Right forelimb (tissue), 1 donor: ENCODE data around the gene SGO2.
"Not testable (repeated sequence)": the region's sequence is repeated elsewhere in the genome, so short reads cannot be mapped to it uniquely, and the experiment has no call there.

Experiments used
- DNase-seq: peaks from one replicate; pipeline ENCODE4 v3.0.0-alpha.2; 2018

Gene SGO2

DNA sequence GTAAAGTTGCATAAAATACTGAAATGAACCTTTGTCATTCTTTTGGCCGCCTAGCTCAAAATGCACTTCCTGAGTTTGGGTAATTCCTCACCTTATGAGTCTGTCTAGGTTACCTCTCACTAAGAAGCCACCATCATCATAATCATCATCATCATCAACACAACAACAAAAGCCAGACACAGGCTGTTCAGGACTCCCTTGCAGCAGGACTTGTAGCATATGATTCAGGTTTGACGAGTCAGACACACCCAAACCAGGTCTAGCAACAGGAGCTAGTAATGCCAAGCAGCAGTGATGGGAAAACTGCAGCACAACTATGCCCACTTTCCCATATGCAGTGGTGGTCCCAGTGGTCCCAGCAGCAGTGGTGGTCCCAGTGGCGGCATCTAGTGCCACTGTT, 2.8 kb upstream of the SGO2 start:
- DNase-seq: no peak

DNA sequence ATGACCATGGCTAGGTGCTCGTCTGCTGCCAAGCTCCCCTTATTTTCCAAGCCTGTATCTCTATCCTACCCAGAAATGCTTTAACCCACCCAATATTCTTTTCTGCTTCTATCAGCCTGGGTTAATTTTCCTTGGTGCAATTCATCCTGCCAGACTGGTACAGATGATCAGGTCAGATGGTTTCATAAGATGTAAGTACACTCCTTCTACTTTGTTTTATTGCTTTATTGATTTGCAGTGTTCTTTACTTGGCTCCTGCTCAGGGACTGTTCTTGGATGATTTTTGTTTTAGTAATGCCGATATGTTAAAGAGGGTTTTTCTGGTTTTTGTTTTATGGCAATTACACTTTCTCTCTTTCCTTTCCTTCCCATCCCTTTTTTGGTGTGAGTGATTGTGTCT, 2.4 kb upstream of the SGO2 start:
- DNase-seq: no peak

DNA sequence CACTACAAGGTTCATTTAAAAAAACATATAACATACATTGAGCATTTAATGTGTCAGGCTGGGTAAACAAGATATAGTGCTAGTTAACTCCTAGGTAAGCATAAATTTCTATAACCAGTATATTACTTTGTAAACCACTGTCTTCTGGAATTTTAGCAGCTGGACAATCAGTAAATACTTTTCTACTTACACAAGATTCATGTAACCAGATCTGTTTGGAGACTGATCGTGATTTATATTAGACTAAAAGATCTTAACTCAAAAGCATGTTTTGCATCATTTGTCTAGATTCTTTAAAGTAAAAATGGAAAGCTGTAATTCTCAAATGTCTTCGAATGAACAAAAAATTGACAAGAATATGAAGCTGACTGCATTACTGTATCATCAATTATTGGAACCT, 941 bp upstream of the SGO2 start:
- no peak for DNase-seq

GRCh38 chr2:200525551-200525881, 491 bp upstream of the SGO2 start:
- no peak for DNase-seq

GRCh38 chr2:200528228-200528627, 2.2 kb downstream of the SGO2 start:
- DNase-seq: no peak

- no peak for DNase-seq
These were observed 7.7 kb downstream of the SGO2 start for GRCh38 chr2:200533754-200534153.

DNA sequence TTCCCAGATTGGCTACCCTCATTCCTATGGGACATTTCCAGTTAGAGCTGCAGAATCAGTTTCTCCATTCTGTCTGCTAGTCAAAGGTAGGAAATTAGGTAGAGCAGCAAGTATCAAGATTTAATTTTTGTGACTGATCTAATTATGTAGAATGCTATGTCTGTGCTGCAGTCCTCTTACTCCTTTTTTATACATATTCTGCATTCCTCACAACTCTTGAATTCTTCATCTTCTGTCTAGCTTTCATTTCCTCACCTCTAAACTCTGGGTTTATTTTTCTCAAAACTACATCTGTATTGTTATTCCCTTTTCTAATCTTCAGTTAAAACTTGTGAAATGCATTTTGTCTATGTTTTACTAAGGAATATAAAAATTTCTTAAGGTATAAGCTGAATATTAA, 8.6 kb downstream of the SGO2 start:
- DNase-seq: no peak

DNA sequence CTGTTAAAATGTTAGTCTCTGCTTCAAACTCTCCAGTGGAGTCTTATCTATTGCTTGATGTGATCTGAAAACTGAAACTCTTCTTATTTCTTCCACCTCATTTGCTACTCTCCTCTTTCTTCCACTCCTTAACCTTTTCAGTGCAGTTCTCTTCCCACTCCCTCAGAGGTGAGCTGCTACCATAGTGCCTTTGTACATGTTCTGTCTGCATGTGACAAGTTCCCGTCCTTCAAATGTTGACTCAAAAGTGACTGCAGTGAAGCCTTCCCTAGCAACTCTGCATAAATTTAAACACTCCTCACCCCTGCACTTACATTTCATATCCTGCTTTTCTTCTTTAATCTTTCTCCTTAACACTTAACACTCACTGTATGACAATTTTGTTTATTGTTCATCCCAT, 12.1 kb downstream of the SGO2 start:
- DNase-seq: no peak

DNA sequence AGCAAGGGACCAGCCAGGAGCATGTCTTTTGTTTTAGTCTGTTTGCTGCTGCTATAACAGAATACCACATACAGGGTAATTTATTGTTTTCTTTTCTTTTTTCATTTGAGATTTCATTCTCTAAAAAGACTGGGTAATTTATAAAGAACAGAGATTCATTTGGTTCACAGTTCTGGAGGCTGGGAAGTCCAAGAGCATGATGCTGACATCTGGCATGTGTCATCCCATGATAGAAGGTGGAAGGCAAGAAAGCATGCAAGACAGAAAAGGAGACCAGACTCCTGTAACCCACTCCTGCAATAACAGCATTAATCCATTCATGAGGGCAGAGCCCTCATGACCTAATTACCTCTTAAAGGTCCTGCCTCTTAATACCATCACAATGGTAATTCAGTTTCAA, 14.8 kb downstream of the SGO2 start:
- no peak for DNase-seq

DNA sequence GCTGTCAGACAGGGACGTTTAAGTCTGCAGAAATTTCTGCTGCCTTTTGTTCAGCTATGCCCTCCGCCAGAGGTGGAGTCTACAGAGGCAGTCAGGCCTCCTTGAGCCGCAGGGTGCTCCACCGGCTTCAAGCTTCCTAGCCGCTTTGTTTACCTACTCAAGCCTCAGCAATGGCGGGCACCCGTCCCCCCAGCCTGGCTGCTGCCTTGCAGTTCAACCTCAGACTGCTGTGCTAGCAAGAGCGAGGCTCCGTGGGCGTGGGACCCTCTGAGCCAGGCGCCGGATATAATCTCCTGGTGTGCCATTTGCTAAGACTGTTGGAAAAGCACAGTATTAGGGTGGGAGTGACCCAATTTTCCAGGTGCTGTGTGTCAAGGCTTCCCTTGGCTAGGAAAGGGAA, 40.6 kb downstream of the SGO2 start:
- not testable (repeated sequence) for DNase-seq

DNA sequence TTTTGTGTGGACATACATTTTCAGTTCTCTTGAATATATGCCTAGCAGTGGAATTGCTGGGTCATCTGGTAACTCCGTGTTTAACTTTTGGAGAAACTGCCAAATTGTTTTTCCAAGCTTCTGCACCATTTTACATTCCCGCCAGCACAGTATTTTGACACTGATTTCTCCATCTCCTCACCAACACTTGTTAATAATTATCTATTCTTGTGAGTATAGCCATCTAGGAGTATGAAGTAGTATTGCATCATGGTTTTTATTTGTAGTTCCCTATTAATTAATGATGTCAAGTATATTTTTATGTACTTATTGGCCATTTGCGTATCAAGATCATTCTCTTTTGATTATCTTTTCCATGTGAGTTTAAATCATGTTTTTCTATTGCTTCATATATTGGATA, 41.9 kb downstream of the SGO2 start:
- DNase-seq: no peak

- no peak for DNase-seq
These were observed 50.0 kb downstream of the SGO2 start for GRCh38 chr2:200575957-200576356.

DNA sequence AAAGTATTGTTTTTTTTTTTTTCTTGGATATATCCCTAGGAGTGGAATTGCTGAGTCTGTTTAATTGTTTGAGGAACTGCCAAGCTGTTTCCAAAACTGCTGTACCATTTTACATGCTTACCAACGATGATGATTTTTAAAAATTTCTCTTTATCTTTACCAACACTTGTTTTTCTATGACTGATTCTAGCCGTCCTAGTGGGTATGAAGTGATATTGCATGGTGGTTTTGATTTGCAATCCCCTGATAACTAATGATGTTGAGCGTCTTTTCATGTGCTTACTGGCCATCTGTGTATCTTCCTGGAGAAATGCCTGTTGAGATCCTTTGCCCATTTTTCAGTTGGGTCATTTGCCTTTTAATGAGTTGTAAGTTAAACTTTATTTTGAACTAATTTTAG, 51.0 kb downstream of the SGO2 start:
- no peak for DNase-seq

DNA sequence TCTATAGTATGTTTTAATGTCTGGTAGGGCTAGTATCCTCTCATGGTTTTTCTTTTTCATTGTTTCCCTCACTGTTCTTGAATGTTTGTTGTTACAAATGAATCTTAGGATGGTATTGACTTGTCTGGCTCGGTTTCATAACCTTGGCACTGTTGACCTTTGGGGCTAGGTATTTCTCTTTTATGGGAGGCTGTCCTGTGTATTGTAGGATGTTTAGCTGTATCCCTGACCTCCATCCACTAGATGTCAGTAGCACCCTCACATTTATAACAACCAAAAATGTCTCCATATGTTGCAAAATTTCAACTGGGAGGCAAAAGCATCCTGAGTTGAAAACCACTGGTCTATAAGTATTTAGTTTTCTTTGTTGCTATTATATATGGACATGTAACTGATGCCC, 52.8 kb downstream of the SGO2 start:
- no peak for DNase-seq

DNA sequence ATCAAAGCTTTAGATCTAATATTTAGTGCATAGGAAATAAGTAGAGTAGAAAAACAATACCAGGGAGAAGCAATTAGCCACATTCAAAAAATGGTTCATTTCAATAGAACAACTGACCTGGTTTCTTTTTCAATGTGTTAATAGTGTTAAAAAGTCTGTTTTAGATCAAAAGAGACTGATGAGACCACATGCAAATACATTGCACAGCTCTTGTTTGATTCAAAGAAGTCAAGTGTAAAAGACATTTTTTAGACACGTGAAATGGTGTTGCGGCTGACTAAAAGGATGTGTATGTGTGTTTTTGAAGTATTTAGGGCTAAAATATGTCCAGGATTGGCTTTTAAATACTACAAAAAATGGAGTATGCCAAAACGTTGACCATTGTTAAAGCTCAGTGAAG, 58.6 kb downstream of the SGO2 start:
- DNase-seq: no peak

DNA sequence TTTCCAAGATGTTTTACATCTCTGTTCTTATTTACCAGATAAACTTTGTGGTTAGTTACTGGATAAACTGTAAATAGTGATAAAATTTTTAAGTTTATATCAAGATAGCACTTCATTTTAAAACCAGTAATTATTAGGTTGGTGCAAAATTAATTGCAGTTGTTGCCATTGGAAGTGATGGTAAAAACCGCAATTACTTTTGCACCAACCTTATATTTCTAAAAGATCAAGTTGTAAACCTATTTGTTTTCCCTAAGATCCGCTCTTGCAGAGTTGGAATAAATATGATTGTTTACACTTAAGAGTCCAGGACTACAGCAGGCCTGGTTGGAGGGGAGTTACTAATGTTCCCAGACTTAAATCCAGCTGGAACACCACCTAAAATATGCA, 59.3 kb downstream of the SGO2 start:
- DNase-seq: no peak

GRCh38 chr2:200585730-200586643, 60.0 kb downstream of the SGO2 start, which contains the start of gene AOX1:
Gene AOX1 (plus strand): TSS chr2:200586014. CDS start chr2:200586109, 95 bp downstream.
- DNase-seq: peak; percentile 73

GRCh38 chr2:200586644-200586975, 60.6 kb downstream of the SGO2 start:
- no peak for DNase-seq

DNA sequence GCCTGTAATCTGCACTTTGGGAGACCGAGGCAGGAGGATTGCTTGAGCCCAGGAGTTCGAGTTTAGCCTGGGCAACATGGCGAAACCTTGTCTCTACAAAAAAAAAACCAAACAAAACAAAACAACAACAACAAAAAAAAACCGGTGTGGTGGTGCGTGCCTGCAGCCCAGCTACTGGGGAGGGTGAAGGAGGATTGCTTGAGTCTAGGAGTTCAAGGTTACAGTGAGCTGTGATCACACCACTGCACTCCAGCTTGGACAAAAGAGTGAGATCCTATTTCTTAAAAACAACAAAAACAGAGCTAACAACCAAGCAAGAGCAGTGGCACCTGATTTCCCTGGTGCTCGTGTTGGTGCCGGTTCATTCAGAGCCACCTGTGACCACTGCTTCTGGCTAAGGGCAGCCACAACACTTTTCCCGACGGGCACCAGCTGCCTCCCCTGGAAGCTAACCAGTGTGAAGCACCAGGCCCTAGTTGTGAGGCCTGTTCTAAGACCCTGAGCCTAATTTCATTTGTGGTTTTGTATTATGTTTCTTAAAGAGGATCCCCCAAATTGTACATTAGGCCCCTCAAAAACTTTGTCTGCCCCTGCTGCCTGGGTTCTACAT, 61.1 kb downstream of the SGO2 start:
- no peak for DNase-seq

DNA sequence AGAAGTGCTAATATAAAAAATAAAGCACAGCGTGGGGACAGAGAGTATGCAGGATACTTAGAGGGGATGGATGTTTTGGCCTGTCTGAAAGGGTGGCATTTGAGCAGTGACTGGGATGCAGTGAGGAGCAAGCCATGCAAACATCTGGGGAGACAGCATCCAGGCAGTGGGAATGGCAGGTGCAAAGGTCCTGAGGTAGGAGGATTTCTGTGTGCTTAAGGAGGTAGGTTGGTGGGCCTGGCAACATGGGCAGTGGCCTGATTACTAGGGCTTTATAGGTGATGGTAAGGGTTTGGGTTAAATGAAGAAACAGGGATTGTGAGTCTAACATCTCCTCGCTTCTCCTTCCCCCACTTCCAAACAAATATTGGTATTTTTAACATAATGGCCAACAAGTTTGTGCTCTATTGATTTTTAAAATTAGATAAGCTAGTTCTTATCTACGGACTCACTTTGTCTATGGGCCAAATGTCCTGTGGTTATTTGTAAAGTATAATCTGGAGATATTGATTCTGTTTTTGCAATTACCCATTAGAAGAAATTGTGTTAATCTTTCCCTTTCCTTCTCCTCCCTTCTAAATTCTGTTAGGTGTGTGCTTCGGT, 62.2 kb downstream of the SGO2 start:
- DNase-seq: no peak

DNA sequence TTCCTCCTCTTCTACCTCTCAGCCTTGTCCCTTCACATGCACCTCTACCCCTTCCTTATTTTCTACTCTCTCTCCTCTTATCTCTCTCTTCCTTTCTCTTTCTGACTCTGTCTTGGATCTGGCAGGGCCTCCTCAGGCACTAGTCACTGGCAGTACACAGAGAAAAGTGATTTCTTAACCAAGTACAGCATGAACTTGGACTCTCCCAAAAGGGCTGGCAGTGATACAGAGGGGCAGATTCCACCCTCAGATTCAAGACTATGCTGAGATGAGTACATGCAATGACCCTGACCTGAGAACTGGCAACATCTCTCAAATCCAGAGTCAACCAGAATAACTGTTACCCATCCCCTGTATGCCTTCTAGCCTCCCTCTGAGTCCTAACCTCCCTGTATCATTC, 64.1 kb downstream of the SGO2 start:
- DNase-seq: no peak

- no peak for DNase-seq
These were observed 65.3 kb downstream of the SGO2 start for GRCh38 chr2:200591308-200591707.

DNA sequence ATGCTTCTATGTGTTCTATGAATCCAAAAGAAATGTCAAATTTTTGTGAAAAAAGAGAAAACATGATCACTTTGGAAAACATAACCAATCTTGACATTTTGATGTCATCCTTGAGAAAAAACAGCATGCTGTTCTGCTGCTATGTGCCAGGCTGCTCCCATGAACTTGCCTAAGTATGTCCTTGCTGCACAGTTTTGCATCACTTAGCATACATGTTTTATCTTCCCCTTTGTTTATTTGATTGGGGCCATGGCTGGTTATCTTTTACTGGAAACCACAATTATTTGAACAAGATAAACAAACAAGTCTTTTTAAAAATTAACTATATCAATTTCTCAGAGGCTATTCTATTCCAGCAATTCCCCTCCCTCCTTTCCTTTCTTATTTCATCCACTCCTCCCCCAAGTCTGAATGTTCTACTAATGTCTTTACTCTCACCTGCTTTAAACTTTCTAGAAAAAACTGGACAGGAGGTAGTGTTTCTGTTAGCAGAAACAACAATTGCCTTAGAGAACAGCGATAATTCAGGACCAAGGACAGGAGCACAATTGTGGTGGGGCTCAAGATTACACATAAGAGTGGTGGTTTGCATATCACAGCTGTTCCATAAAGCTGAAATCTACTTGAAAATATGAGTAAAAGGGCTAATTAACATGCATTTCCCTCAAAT, 66.5 kb downstream of the SGO2 start:
- DNase-seq: no peak

GRCh38 chr2:200593905-200594304, 67.9 kb downstream of the SGO2 start:
- no peak for DNase-seq
